HEK293 (cell line): Measurements from ENCODE around the gene RTN4IP1.

Experiments
- CTCF ChIA-PET: fragments of 350-600 bp; formaldehyde crosslinking; extraction: SDS; loops from one replicate; lab custom pipeline; 2021; ENCODE audit warnings: antibody characterized with exemption; lab: Yijun Ruan, JAX
- POLR2A ChIA-PET: fragments of 300-600 bp; formaldehyde crosslinking; extraction: SDS; loops from one replicate; lab custom pipeline; 2020; ENCODE audit warnings: antibody characterized with exemption, inconsistent platforms; lab: Yijun Ruan, JAX
- H3K27ac ChIP-seq: fragments of 200-500 bp; sonication (Bioruptor generic); 2 replicates; pipeline ENCODE4 v1.5.1; 2014; ENCODE audit warnings: low read depth, low read length, control low read depth, inconsistent platforms; ENCODE audit errors: extremely low read depth
- H3K36me3 ChIP-seq, 2 experiments: fragments of 200-500 bp in 1 of 2; sonication (Bioruptor generic) in 1 of 2; 1 replicate in 1 of 2; 2 replicates in 1 of 2; pipeline ENCODE4 v1.5.1; 2014 to 2017; ENCODE audit warnings: inconsistent platforms in 2 of 2, low read length in 2 of 2; ENCODE audit not compliant: control insufficient read depth in 2 of 2, insufficient read depth in 1 of 2
- H3K4me1 ChIP-seq: fragments of 200-500 bp; sonication (Bioruptor generic); 2 replicates; pipeline ENCODE4 v1.5.1; 2014; ENCODE audit warnings: mild to moderate bottlenecking, low read length, inconsistent platforms; ENCODE audit not compliant: control insufficient read depth, insufficient read depth
- H3K4me3 ChIP-seq: 2 replicates; pipeline ENCODE4 v1.5.1; 2011; ENCODE audit warnings: low read depth, mild to moderate bottlenecking, control low read depth, low read length, moderate library complexity
- H3K9me3 ChIP-seq: fragments of 200-500 bp; sonication (Bioruptor generic); 2 replicates; pipeline ENCODE4 v1.5.1; 2014; ENCODE audit warnings: low read depth, low read length, inconsistent platforms; ENCODE audit not compliant: control insufficient read depth, insufficient read depth
- FEZF1 ChIP-seq: fragments of 450-650 bp; formaldehyde crosslinking; IDR thresholded peaks from 2 replicates; pipeline ENCODE4 v1.5.1; 2016; ENCODE audit warnings: missing biosample characterization, missing genetic modification characterization
- GLIS2 ChIP-seq: fragments of 450-650 bp; formaldehyde crosslinking; IDR thresholded peaks from 2 replicates; pipeline ENCODE4 v1.5.1; 2016; ENCODE audit warnings: missing biosample characterization, missing genetic modification characterization
- INSM2 ChIP-seq: fragments of 450-650 bp; formaldehyde crosslinking; IDR thresholded peaks from 2 replicates; pipeline ENCODE4 v1.5.1; 2016; ENCODE audit warnings: missing biosample characterization, missing genetic modification characterization
- KLF10 ChIP-seq: fragments of 450-650 bp; IDR thresholded peaks from 2 replicates; pipeline ENCODE4 v1.5.1; 2018; ENCODE audit warnings: missing biosample characterization, mild to moderate bottlenecking, missing genetic modification characterization
- KLF9 ChIP-seq: fragments of 450-650 bp; formaldehyde crosslinking; IDR thresholded peaks from 2 replicates; pipeline ENCODE4 v1.5.1; 2016; ENCODE audit warnings: missing biosample characterization, missing genetic modification characterization, low read depth
- MYNN ChIP-seq: fragments of 450-650 bp; formaldehyde crosslinking; IDR thresholded peaks from 2 replicates; pipeline ENCODE4 v1.5.1; 2016; ENCODE audit warnings: missing biosample characterization, missing genetic modification characterization, borderline replicate concordance
- TSHZ1 ChIP-seq: fragments of 450-650 bp; formaldehyde crosslinking; IDR thresholded peaks from 2 replicates; pipeline ENCODE4 v1.5.1; 2016; ENCODE audit warnings: missing biosample characterization, missing genetic modification characterization, borderline replicate concordance
- ZBTB1 ChIP-seq: fragments of 450-650 bp; formaldehyde crosslinking; IDR thresholded peaks from 2 replicates; pipeline ENCODE4 v1.5.1; 2016; ENCODE audit warnings: missing biosample characterization, missing genetic modification characterization
- ZFP37 ChIP-seq: fragments of 450-650 bp; formaldehyde crosslinking; IDR thresholded peaks from 2 replicates; pipeline ENCODE4 v1.5.1; 2016; ENCODE audit warnings: missing biosample characterization, missing genetic modification characterization
- ZNF2 ChIP-seq: fragments of 450-650 bp; formaldehyde crosslinking; IDR thresholded peaks from 2 replicates; pipeline ENCODE4 v1.5.1; 2016; ENCODE audit warnings: missing biosample characterization, missing genetic modification characterization
- ZNF221 ChIP-seq: fragments of 450-650 bp; formaldehyde crosslinking; IDR thresholded peaks from 2 replicates; pipeline ENCODE4 v1.5.1; 2017; ENCODE audit warnings: missing biosample characterization, missing genetic modification characterization, borderline replicate concordance
- ZNF341 ChIP-seq: fragments of 450-650 bp; formaldehyde crosslinking; IDR thresholded peaks from 2 replicates; pipeline ENCODE4; 2016; ENCODE audit warnings: low read depth, missing biosample characterization, missing genetic modification characterization
- ZNF354C ChIP-seq: fragments of 450-650 bp; formaldehyde crosslinking; IDR thresholded peaks from 2 replicates; pipeline ENCODE4 v1.5.1; 2016; ENCODE audit warnings: missing biosample characterization, missing genetic modification characterization, low read depth, borderline replicate concordance
- ZNF391 ChIP-seq: fragments of 450-650 bp; formaldehyde crosslinking; IDR thresholded peaks from 2 replicates; pipeline ENCODE4 v1.5.1; 2016; ENCODE audit warnings: low read depth, missing biosample characterization, missing genetic modification characterization, borderline replicate concordance
- ZNF404 ChIP-seq: fragments of 450-650 bp; formaldehyde crosslinking; IDR thresholded peaks from 2 replicates; pipeline ENCODE4 v1.5.1; 2017; ENCODE audit warnings: missing biosample characterization, missing genetic modification characterization
- ZNF521 ChIP-seq: fragments of 450-650 bp; formaldehyde crosslinking; IDR thresholded peaks from 2 replicates; pipeline ENCODE4 v1.5.1; 2017; ENCODE audit warnings: missing biosample characterization, mild to moderate bottlenecking, missing genetic modification characterization
- ZNF561 ChIP-seq: fragments of 450-650 bp; IDR thresholded peaks from 2 replicates; pipeline ENCODE4 v1.5.1; 2018; ENCODE audit warnings: missing biosample characterization, missing genetic modification characterization, borderline replicate concordance
- ZNF610 ChIP-seq: fragments of 450-650 bp; formaldehyde crosslinking; IDR thresholded peaks from 2 replicates; pipeline ENCODE4 v1.5.1; 2016; ENCODE audit warnings: missing biosample characterization, missing genetic modification characterization, borderline replicate concordance
- TF ChIP-seq, protein P1 (sequence below): fragments of 450-650 bp; formaldehyde crosslinking; conservative IDR thresholded peaks from 2 replicates; pipeline ENCODE4 v1.5.1; 2016; ENCODE audit warnings: low read depth, missing biosample characterization, missing genetic modification characterization
- TF ChIP-seq, protein P2 (sequence below): fragments of 450-650 bp; formaldehyde crosslinking; IDR thresholded peaks from 2 replicates; pipeline ENCODE4 v1.5.1; 2016; ENCODE audit warnings: missing biosample characterization, missing genetic modification characterization
- TF ChIP-seq, protein P3 (sequence below): fragments of 450-650 bp; formaldehyde crosslinking; IDR thresholded peaks from 2 replicates; pipeline ENCODE4 v1.5.1; 2016; ENCODE audit warnings: missing biosample characterization, missing genetic modification characterization

Gene RTN4IP1, protein sequence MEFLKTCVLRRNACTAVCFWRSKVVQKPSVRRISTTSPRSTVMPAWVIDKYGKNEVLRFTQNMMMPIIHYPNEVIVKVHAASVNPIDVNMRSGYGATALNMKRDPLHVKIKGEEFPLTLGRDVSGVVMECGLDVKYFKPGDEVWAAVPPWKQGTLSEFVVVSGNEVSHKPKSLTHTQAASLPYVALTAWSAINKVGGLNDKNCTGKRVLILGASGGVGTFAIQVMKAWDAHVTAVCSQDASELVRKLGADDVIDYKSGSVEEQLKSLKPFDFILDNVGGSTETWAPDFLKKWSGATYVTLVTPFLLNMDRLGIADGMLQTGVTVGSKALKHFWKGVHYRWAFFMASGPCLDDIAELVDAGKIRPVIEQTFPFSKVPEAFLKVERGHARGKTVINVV

DNA sequence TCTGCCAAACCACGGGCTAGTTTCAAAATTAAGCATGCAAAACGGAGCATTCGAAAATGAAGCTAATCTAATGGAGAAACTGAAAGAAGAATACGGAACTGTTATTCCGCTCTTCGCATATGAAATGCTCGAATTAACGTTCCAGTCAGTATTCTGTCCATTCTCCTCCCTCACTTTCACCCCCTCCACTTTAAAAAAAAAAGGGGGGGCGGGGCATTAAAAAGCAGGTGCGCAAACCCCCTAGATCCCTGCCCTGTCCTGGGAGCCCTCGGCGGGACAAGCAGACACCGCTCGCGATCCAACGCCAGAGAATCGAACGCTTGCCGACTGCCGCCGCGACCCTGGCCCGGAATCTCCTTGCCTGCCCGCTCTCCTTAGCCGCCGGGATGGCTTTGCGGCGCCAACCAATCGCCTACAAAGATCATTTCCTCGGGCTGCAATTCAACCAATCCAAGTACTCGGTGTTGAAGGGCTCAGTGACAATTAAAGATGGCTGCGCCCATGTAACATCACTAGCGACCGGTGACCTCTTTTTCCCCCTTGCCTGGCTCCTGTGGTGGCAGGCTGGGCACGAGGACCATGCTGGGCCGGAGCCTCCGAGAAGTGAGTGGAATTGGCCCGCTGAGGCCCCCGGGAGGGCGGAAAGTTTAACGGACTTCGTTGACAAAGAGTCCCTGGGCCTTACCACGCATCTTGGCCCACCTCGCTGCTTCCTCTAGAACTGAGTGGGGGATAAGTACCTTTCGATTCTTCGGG lies at the start of gene RTN4IP1, which contains the start of gene QRSL1:
Gene RTN4IP1 (minus strand): TSS at position 396 of the 756 bp plus-strand sequence. CDS start 477 bp downstream, outside the sequence.
Gene QRSL1 (plus strand): TSS at position 476 of the 756 bp plus-strand sequence. CDS start 104 bp downstream, at position 580.
- 0 out of 2 replicates have a peak, but pooled peaks cover 3% of the 10 kb centered on the region for H3K4me1 ChIP-seq
- ChIA-PET POLR2A (no interaction called here), CTCF (interaction anchor here (0.5 to 3.1 kb wide), 2 partner anchors 9 to 350 kb away, joined by 4 to 11 read pairs; no protein-coding TSS in a partner anchor)
- peak; percentile 75; the same call in 1 of the 2 replicates for TF ChIP-seq ZNF2 (tag by site-specific recombination)
- peak; percentile 65; the same call in 1 of the 2 replicates for TF ChIP-seq ZNF391 (tag by site-specific recombination)
- no peak for TF ChIP-seq ZNF610 (tag by site-specific recombination)
- no peak for TF ChIP-seq ZBTB1
- TF ChIP-seq MYNN (tag by site-specific recombination) = no peak
- TF ChIP-seq TSHZ1 (tag by site-specific recombination) = no peak
- no peak for TF ChIP-seq ZNF354C
- no peak for TF ChIP-seq ZFP37 (tag by site-specific recombination)
- TF ChIP-seq, protein P1, sequence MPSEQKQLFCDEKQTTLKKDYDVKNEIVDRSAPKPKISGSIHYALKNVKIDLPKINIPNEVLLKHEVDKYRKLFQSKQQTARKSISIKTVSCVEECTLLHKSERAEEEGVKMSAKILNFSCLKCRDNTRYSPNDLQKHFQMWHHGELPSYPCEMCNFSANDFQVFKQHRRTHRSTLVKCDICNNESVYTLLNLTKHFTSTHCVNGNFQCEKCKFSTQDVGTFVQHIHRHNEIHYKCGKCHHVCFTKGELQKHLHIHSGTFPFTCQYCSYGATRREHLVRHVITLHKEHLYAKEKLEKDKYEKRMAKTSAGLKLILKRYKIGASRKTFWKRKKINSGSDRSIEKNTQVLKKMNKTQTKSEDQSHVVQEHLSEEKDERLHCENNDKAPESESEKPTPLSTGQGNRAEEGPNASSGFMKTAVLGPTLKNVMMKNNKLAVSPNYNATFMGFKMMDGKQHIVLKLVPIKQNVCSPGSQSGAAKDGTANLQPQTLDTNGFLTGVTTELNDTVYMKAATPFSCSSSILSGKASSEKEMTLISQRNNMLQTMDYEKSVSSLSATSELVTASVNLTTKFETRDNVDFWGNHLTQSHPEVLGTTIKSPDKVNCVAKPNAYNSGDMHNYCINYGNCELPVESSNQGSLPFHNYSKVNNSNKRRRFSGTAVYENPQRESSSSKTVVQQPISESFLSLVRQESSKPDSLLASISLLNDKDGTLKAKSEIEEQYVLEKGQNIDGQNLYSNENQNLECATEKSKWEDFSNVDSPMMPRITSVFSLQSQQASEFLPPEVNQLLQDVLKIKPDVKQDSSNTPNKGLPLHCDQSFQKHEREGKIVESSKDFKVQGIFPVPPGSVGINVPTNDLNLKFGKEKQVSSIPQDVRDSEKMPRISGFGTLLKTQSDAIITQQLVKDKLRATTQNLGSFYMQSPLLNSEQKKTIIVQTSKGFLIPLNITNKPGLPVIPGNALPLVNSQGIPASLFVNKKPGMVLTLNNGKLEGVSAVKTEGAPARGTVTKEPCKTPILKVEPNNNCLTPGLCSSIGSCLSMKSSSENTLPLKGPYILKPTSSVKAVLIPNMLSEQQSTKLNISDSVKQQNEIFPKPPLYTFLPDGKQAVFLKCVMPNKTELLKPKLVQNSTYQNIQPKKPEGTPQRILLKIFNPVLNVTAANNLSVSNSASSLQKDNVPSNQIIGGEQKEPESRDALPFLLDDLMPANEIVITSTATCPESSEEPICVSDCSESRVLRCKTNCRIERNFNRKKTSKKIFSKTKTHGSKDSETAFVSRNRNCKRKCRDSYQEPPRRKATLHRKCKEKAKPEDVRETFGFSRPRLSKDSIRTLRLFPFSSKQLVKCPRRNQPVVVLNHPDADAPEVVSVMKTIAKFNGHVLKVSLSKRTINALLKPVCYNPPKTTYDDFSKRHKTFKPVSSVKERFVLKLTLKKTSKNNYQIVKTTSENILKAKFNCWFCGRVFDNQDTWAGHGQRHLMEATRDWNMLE (tag by site-specific recombination) = peak; percentile 63
- TF ChIP-seq ZNF221 (tag by site-specific recombination) = no peak
- peak; percentile 18; the same call in 1 of the 2 replicates for TF ChIP-seq GLIS2
- TF ChIP-seq ZNF561 (tag by site-specific recombination) = peak; percentile 73
- no peak for TF ChIP-seq INSM2 (tag by site-specific recombination)
- TF ChIP-seq KLF9 (tag by site-specific recombination) = peak; percentile 35; the same call in 1 of the 2 replicates
- TF ChIP-seq KLF10 (tag by site-specific recombination) = 0 out of 2 replicates have a peak, but pooled peaks have one; percentile 28
- TF ChIP-seq FEZF1 (tag by site-specific recombination) = no peak
- TF ChIP-seq ZNF341 (tag by site-specific recombination) = peak; percentile 67
- TF ChIP-seq, protein P2, sequence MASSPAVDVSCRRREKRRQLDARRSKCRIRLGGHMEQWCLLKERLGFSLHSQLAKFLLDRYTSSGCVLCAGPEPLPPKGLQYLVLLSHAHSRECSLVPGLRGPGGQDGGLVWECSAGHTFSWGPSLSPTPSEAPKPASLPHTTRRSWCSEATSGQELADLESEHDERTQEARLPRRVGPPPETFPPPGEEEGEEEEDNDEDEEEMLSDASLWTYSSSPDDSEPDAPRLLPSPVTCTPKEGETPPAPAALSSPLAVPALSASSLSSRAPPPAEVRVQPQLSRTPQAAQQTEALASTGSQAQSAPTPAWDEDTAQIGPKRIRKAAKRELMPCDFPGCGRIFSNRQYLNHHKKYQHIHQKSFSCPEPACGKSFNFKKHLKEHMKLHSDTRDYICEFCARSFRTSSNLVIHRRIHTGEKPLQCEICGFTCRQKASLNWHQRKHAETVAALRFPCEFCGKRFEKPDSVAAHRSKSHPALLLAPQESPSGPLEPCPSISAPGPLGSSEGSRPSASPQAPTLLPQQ (tag by site-specific recombination) = 0 out of 2 replicates have a peak, but pooled peaks have one; percentile 8
- no peak for TF ChIP-seq ZNF521 (tag by site-specific recombination)
- TF ChIP-seq ZNF404 (tag by site-specific recombination) = no peak
- TF ChIP-seq, protein P3, sequence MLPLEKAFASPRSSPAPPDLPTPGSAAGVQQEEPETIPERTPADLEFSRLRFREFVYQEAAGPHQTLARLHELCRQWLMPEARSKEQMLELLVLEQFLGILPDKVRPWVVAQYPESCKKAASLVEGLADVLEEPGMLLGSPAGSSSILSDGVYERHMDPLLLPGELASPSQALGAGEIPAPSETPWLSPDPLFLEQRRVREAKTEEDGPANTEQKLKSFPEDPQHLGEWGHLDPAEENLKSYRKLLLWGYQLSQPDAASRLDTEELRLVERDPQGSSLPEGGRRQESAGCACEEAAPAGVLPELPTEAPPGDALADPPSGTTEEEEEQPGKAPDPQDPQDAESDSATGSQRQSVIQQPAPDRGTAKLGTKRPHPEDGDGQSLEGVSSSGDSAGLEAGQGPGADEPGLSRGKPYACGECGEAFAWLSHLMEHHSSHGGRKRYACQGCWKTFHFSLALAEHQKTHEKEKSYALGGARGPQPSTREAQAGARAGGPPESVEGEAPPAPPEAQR (tag by site-specific recombination) = no peak

More for the DNA sequence above, at the start of gene RTN4IP1, which contains the start of gene QRSL1:
- H3K27ac ChIP-seq = peak within 1 kb of the TSS; percentile 61
- no peaks in the 10 kb centered on the region for H3K36me3 ChIP-seq
- no peaks in the 10 kb centered on the region for H3K9me3 ChIP-seq
- H3K4me3 ChIP-seq = peak within 1 kb of the TSS; percentile 57
